GM12878 (cell line): ENCODE data around the gene SUGCT. TPM values are rescaled to one million over a fixed set of nuclear protein-coding genes. Genes with fewer than 3 reads are reported as not detected.

Experiments used
- ATAC-seq: fragments of 200-7000 bp; cut with Tn5 transposase; 3 replicates; pipeline ENCODE4 v1.9.1; 2020; ENCODE audit warnings: mild to moderate bottlenecking, moderate library complexity
- BruUV-seq: library from RNA; stranded (reverse); fragments of 400-500 nt; replicated peaks from 2 replicates; lab custom pipeline; 2021; lab: Mats Ljungman, UMichigan
- CTCF ChIA-PET: fragments of 300-600 bp; sonication (Branson Sonifier 250); formaldehyde crosslinking; extraction: SDS; loops from one replicate; lab custom pipeline; 2021; ENCODE audit warnings: inconsistent platforms; lab: Yijun Ruan, JAX
- POLR2A ChIA-PET: fragments of 350-600 bp; formaldehyde crosslinking; extraction: SDS; loops from one replicate; lab custom pipeline; 2021; ENCODE audit warnings: inconsistent platforms; lab: Charles Lee
- RAD21 ChIA-PET: fragments of 300-600 bp; sonication (Branson Sonifier 250); formaldehyde crosslinking; loops from one replicate; lab custom pipeline; 2023; ENCODE audit warnings: antibody characterized with exemption; ENCODE audit not compliant: unreplicated experiment; lab: Charles Lee
- SMC1A ChIA-PET: fragments of 300-600 bp; sonication (Branson Sonifier 250); formaldehyde crosslinking; loops from one replicate; lab custom pipeline; 2023; ENCODE audit not compliant: unreplicated experiment, uncharacterized antibody; lab: Charles Lee
- DNase-seq: peaks from one replicate; pipeline ENCODE4 v3.0.0-alpha.2; 2011; ENCODE audit warnings: low read depth, low spot score
- FAIRE-seq: peaks from 3 replicates; lab custom pipeline; 2011; peaks lifted over from hg19 to GRCh38; lab: Jason Lieb, UNC
- H2AFZ ChIP-seq: 2 replicates; pipeline ENCODE4 v1.6.0; 2011; ENCODE audit warnings: low read depth, low read length, control low read depth; ENCODE audit not compliant: control insufficient read depth
- H3K27ac ChIP-seq: 2 replicates; pipeline ENCODE4 v1.5.1; 2011; ENCODE audit warnings: control low read depth; ENCODE audit not compliant: control insufficient read depth, insufficient read depth
- H3K27me3 ChIP-seq, 2 experiments: replicated peaks in 1 of 2; 2 replicates each; pipeline versions ENCODE4 v1.6.0 to v1.6.1; 2011; ENCODE audit warnings: low read length in 1 of 2; ENCODE audit not compliant: control insufficient read depth in 2 of 2, insufficient read depth in 2 of 2
- H3K36me3 ChIP-seq, 2 experiments: 2 replicates each; pipeline ENCODE4 v1.5.1; 2011; ENCODE audit warnings: low read length in 1 of 2; ENCODE audit not compliant: control insufficient read depth in 2 of 2, insufficient read depth in 2 of 2
- H3K4me1 ChIP-seq: 2 replicates; pipeline ENCODE4 v1.6.1; 2011; ENCODE audit warnings: mild to moderate bottlenecking, low read length, moderate library complexity, mixed read lengths; ENCODE audit not compliant: control insufficient read depth, insufficient read depth
- H3K4me2 ChIP-seq: 2 replicates; pipeline ENCODE4 v1.6.0; 2011; ENCODE audit warnings: control low read depth; ENCODE audit not compliant: control insufficient read depth, insufficient read depth
- H3K4me3 ChIP-seq: fragments of 200-600 bp; sonication (generic); 2 replicates; pipeline ENCODE4 v1.5.1; 2016
- H3K79me2 ChIP-seq: 2 replicates; pipeline ENCODE4 v1.6.0; 2011; ENCODE audit warnings: low read length; ENCODE audit not compliant: control insufficient read depth, insufficient read depth
- H3K9ac ChIP-seq: 2 replicates; pipeline ENCODE4 v1.8.0; 2011; ENCODE audit warnings: low read length, control low read depth, mixed read lengths; ENCODE audit not compliant: control insufficient read depth, insufficient read depth
- H3K9me3 ChIP-seq: replicated peaks from 3 replicates; pipeline ENCODE4 v1.5.1; 2011; ENCODE audit warnings: mild to moderate bottlenecking, low read length; ENCODE audit not compliant: control insufficient read depth, insufficient read depth
- H4K20me1 ChIP-seq: 2 replicates; pipeline ENCODE4 v1.6.0; 2011; ENCODE audit not compliant: control insufficient read depth, insufficient read depth
- IKZF2 ChIP-seq, 2 experiments: fragments of 450-650 bp; IDR thresholded peaks; 2 replicates each; pipeline ENCODE4 v1.6.1; 2017; ENCODE audit warnings: mild to moderate bottlenecking in 2 of 2, moderate library complexity in 2 of 2
- IRF4 ChIP-seq: IDR thresholded peaks from 2 replicates; pipeline ENCODE4 v1.6.1; 2011; ENCODE audit warnings: low read depth, low read length
- SREBF1 ChIP-seq: IDR thresholded peaks from 2 replicates; pipeline ENCODE4 v1.6.1; 2012; ENCODE audit warnings: mild to moderate bottlenecking, low read length
- USF1 ChIP-seq: IDR thresholded peaks from 2 replicates; pipeline ENCODE4 v1.6.1; 2011; ENCODE audit warnings: borderline replicate concordance, low read depth, mild to moderate bottlenecking, moderate library complexity, mixed read lengths, low read length; ENCODE audit not compliant: insufficient read depth; ENCODE audit errors: extremely low read length
- ZBTB40 ChIP-seq: fragments of 450-650 bp; IDR thresholded peaks from 2 replicates; pipeline ENCODE4 v1.6.1; 2016; ENCODE audit warnings: mild to moderate bottlenecking, moderate library complexity, borderline replicate concordance
- WGBS: methylation state at CpG from one replicate; pipeline ENCODE4 v1.1.6; 2016; ENCODE audit warnings: low lambda C conversion rate; ENCODE audit not compliant: insufficient replicate concordance, insufficient coverage; ENCODE audit errors: missing lambda C conversion rate; 5-methylcytosine and 5-hydroxymethylcytosine counted together
- in situ Hi-C: fragments of 300-500 bp; cut with MboI; formaldehyde crosslinking; loops from 9 replicates; pipeline ENCODE4 v1.14.3; 2018; ENCODE audit warnings: mixed read lengths
- intact Hi-C: fragments of 100-400 bp; cut with micrococcal nuclease; formaldehyde crosslinking; loops from one replicate; pipeline ENCODE4 v1.14.2; 2022; ENCODE audit not compliant: unreplicated experiment
- polyA plus RNA-seq, 11 experiments: library from polyadenylated mRNA; depleted of rRNA in 4 of 11; unstranded in 6 of 11; stranded (reverse) in 5 of 11; fragments of >200 nt; fragmentation: Nextera tagmentation in 4 of 11; fragmentation: Illumina TruSeq in 1 of 11; extraction: Ambion mirVana in 4 of 11; extraction: Trizol in 1 of 11; gene quantifications; 1 replicate in 1 of 11; 2 replicates in 10 of 11; pipeline versions ENCODE4 v1.2.1 to v1.2.3, GENCODE V29; 2011 to 2016; ENCODE audit warnings: inconsistent platforms in 2 of 11, missing spikeins in 2 of 11, low read depth in 1 of 11
- total RNA-seq, 4 experiments: library from RNA; depleted of rRNA in 3 of 4; stranded (reverse); fragments of >200 nt in 3 of 4; fragmentation: Illumina TruSeq in 1 of 4; extraction: Trizol in 1 of 4; gene quantifications; 2 replicates each; pipeline versions ENCODE4 v1.2.1 to v1.2.3, GENCODE V29; 2013 to 2021
- TF ChIP-seq, protein P1 (sequence below): fragments of 450-650 bp; IDR thresholded peaks from 2 replicates; pipeline ENCODE4 v1.6.1; 2017; ENCODE audit warnings: antibody characterized with exemption, mild to moderate bottlenecking, moderate library complexity

The SUGCT gene
- total and polyA plus RNA-seq, 10 of the 15 experiments (the other 5 are each of a cell fraction or from before 2014, with no cell fraction given) = 0.08 to 1.2 (median 0.67) TPM; not detected in 1

DNA sequence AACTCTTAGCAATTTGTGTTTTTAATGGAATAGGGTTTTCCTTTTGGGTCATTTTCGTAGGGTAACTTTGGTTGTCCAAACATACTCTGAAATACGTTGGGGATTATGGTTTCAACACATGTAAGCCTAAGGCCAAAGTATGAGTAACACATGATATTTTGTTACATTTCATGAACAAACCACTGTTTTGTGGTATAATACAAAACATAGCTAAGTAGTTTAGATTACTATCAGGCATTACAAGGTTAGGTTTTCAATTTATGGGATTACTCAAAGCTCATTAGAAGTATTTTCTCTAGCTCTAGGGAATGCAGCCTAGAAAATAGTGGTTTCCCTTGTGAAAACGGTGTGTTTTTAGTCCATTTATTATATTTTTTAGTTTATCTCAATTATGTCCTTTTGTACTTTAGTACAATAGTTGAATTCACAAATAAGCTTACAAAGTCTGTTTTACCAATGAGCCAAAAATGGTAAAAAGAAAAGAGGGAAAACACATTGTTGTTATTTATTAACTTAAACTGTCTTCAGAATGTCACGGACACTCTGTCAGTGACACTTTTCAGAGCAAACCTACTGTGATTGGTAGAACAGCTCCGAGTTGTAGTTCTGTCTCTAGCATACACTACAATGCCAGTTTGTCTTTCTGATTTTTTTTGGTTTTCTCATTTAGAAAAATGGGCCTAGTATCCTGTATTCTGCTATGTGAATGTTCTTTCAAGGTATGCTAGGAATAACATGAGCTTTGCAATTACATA is 473.7 kb downstream of the SUGCT start:
- no peak overlapping the region for H3K4me3 ChIP-seq
- TF ChIP-seq, protein P1, sequence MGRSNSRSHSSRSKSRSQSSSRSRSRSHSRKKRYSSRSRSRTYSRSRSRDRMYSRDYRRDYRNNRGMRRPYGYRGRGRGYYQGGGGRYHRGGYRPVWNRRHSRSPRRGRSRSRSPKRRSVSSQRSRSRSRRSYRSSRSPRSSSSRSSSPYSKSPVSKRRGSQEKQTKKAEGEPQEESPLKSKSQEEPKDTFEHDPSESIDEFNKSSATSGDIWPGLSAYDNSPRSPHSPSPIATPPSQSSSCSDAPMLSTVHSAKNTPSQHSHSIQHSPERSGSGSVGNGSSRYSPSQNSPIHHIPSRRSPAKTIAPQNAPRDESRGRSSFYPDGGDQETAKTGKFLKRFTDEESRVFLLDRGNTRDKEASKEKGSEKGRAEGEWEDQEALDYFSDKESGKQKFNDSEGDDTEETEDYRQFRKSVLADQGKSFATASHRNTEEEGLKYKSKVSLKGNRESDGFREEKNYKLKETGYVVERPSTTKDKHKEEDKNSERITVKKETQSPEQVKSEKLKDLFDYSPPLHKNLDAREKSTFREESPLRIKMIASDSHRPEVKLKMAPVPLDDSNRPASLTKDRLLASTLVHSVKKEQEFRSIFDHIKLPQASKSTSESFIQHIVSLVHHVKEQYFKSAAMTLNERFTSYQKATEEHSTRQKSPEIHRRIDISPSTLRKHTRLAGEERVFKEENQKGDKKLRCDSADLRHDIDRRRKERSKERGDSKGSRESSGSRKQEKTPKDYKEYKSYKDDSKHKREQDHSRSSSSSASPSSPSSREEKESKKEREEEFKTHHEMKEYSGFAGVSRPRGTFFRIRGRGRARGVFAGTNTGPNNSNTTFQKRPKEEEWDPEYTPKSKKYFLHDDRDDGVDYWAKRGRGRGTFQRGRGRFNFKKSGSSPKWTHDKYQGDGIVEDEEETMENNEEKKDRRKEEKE = no peak
- no peak for TF ChIP-seq IRF4
- TF ChIP-seq SREBF1 = no peak
- TF ChIP-seq USF1 = no peak
- no peak for TF ChIP-seq ZBTB40
- no peak for TF ChIP-seq IKZF2 (IDR thresholded peaks at IDR 0.05)
- H3K27ac ChIP-seq = no peak overlapping the region
- no peak overlapping the region for H2AFZ ChIP-seq
- in situ Hi-C loops = no loop called here
- ChIA-PET POLR2A (no interaction called here), SMC1A (interaction anchor here (0.6 to 1.4 kb wide), 7 partner anchors 9 to 712 kb away, joined by 3 to 6 read pairs (median 3); no protein-coding TSS in a partner anchor), CTCF (interaction anchor here (0.7 to 6.9 kb wide), 7 partner anchors 9 to 1094 kb away, joined by 3 to 52 read pairs (median 3); partner anchors contain the start of gene INHBA), RAD21 (interaction anchor here (1.2 to 1.7 kb wide), 2 partner anchors 27 to 654 kb away, joined by 3 to 6 read pairs; no protein-coding TSS in a partner anchor)
- no peaks in the 10 kb centered on the region for H3K9me3 ChIP-seq
- no peaks in the 10 kb centered on the region for H4K20me1 ChIP-seq
- WGBS = 16% methylated on average over 5 of the region's 5 CpGs
- no peaks in the 10 kb centered on the region for H3K4me1 ChIP-seq
- no peak overlapping the region for H3K4me2 ChIP-seq
- intact Hi-C loops = loop anchor here (5.0 kb wide), 1 partner anchor 376 kb away; no protein-coding TSS in a partner anchor
- H3K79me2 ChIP-seq = no peaks in the 10 kb centered on the region
- FAIRE-seq (no peak), ATAC-seq (no peak), DNase-seq (no peak)
- no peaks in the 10 kb centered on the region for H3K27me3 ChIP-seq
- H3K36me3 ChIP-seq = no peaks in the 10 kb centered on the region
- H3K9ac ChIP-seq = no peak overlapping the region
- BruUV-seq = no TSS peak
